Dendritic cell treated with granulocyte-macrophage colony-stimulating factor and Interleukin-4, amounts not matched to agents 40 ng/mL and 50 ng/mL, for 4 days (primary cell): ENCODE data around the gene FIBCD1.
"Not testable (repeated sequence)": the region's sequence is repeated elsewhere in the genome, so short reads cannot be mapped to it uniquely, and the experiment has no call there.

Experiments used
- H3K27ac Mint-ChIP-seq: one replicate; pipeline ENCODE4 v1.8.0; 2022; ENCODE audit warnings: mild to moderate bottlenecking, mixed read lengths
- H3K27me3 Mint-ChIP-seq: one replicate; pipeline ENCODE4 v1.8.0; 2022; ENCODE audit warnings: mild to moderate bottlenecking, mixed read lengths
- H3K36me3 Mint-ChIP-seq: one replicate; pipeline ENCODE4 v1.8.0; 2022; ENCODE audit warnings: low read depth, mixed read lengths
- H3K4me1 Mint-ChIP-seq: one replicate; pipeline ENCODE4 v1.8.0; 2022; ENCODE audit warnings: low read depth, mixed read lengths
- H3K4me3 Mint-ChIP-seq: one replicate; pipeline ENCODE4 v1.8.0; 2022; ENCODE audit warnings: mild to moderate bottlenecking, moderate library complexity, mixed read lengths
- H3K9me3 Mint-ChIP-seq: one replicate; pipeline ENCODE4 v1.8.0; 2022; ENCODE audit warnings: mixed read lengths
- intact Hi-C: fragments of 100-400 bp; cut with micrococcal nuclease; formaldehyde crosslinking; loops from one replicate; pipeline ENCODE4 v1.15.0; 2022

FIBCD1 gene

DNA sequence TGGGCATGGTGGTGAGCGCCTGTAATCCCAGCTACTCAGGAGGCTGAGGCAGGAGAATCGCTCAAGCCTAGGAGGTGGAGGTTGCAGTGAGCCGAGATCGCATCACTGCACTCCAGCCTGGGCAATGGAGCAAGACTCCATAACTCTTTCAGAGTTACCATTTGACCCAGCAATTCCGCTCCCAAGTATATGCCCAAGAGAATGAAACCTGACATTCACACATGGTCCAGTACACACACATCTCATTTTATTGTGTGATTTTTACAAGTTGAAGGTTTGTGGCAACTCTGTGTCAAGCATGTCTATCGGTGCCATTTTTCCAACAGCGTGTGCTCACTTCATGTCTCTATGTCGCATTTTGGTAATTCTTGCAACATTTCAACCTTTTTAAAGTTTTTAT lies 24.9 kb upstream of the FIBCD1 start:
- H3K4me3 Mint-ChIP-seq = no peak overlapping the region
- H3K9me3 Mint-ChIP-seq = peaks cover 4% of the 10 kb centered on the region
- intact Hi-C loops = no loop called here
- H3K27ac Mint-ChIP-seq = no peak overlapping the region
- H3K27me3 Mint-ChIP-seq = peaks cover 2% of the 10 kb centered on the region
- H3K36me3 Mint-ChIP-seq = no peaks in the 10 kb centered on the region
- H3K4me1 Mint-ChIP-seq = no peaks in the 10 kb centered on the region

DNA sequence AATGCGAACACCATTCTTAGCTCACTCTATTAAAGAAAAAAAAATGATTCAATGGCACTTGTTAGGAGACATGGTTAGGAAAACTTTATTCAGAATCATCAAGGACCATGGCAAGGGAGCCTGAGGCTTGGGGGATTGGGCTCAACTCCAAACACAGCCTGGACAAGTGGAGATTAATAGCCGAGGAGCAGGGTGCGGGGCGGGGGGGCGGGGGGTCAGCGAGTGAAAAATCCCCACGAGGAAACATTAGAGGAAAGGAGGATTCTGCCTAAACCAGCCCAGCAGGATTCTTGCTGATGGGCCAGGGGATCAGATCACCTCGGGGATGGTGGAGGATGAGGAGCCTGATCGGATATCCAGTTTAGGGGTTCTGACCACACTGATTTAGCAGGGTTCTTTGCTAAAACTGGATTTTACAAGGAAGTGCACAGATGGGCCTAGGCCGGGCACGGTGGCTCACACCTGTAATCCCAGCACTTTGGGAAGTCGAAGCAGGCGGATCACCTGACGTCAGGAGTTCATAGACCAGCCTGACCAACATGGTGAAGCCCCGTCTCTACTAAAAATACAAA lies 24.4 kb upstream of the FIBCD1 start:
- H3K9me3 Mint-ChIP-seq = peaks cover 9% of the 10 kb centered on the region
- H3K36me3 Mint-ChIP-seq = no peaks in the 10 kb centered on the region
- H3K27me3 Mint-ChIP-seq = peaks cover 2% of the 10 kb centered on the region
- no peaks in the 10 kb centered on the region for H3K4me1 Mint-ChIP-seq
- intact Hi-C loops = no loop called here
- no peak overlapping the region for H3K27ac Mint-ChIP-seq
- no peak overlapping the region for H3K4me3 Mint-ChIP-seq

DNA sequence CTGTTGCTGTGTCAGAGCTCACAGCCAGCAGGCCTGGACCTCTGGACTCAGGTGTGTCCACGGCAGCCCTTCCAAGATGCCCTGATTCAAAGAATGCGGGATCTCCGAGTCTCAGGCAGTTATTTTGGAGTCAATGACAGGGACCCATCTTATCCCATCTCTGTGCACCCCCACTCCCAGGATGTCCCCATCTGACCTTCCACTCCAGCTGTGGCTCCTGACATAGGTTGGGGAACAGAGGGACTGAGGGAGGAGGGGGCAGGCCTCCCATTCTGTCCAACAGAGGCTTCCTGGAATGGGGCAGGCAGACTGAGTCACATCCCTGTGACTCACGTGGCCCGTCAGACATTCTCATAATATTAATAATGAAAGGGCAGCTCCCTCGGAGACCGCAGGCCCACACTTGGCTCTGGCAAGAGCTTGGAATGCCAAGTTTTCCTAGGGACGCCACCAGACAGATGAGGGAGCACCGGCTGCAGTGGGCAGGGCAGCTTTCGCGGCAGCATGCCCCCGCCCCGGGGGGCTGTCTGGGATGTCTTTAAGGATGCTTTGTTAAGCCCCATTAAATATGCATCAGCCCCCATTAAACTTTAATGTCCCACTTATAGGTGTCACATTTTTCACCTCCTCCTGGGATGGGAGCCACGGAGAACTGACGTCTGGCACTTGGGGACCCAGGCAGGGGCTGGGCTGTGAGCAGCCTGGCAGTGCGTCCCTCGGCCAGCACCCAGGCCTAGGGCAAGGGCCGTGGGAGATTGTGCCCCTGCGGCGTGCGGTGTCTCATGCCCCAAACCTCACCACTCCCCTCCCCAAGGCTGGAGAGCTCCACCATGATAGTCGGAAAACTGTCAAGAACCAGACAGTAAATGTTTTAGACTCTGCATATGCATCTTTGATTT lies 23.6 kb upstream of the FIBCD1 start:
- H3K4me3 Mint-ChIP-seq = no peak overlapping the region
- H3K36me3 Mint-ChIP-seq = no peaks in the 10 kb centered on the region
- no peak overlapping the region for H3K27ac Mint-ChIP-seq
- no peaks in the 10 kb centered on the region for H3K4me1 Mint-ChIP-seq
- peaks cover 2% of the 10 kb centered on the region for H3K27me3 Mint-ChIP-seq
- H3K9me3 Mint-ChIP-seq = peaks cover 9% of the 10 kb centered on the region
- intact Hi-C loops = no loop called here

DNA sequence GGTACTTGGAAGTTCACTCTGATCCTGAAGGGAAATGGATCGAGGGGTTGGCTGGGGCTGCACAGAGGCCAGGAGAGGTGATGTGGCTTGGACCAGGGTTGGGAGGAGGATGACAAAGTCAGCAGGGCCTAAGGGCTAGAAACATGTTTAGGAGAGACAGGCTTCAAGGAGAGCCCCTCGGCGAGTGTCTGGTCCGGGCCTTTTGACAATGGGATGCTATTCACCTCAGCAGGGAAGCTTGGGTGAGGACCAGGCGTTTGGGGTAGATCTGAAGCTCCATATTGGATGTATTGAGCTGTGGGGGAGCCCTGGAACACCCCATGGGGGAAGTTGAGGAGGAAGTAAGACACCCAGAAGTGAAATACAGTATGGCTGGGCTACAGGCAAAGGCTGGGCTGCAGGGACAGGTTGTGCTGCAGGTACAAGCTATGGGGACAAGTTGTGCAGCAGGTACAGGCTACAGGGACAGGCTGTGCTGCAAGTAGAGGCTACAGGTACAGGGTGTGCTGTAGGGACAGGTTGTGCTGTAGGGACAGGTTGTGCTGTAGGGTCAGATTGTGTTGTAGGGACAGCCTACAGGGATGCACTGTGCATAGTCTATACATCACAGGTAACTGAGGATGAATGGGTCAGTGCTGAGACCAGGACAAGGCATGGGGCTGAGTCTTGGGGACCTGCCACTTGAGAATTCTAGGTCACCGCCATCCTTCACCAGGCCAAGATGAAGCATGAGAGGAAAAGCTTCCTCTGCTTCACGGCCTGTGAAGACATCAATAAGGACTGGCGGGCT lies 22.7 kb upstream of the FIBCD1 start:
- Mint-ChIP-seq H3K36me3 (no peaks in the 10 kb centered on the region), H3K27ac (no peak overlapping the region), H3K27me3 (peaks cover 2% of the 10 kb centered on the region), H3K9me3 (peaks cover 9% of the 10 kb centered on the region), H3K4me1 (no peaks in the 10 kb centered on the region), H3K4me3 (no peak overlapping the region)
- intact Hi-C loops = no loop called here

GRCh38 chr9:130960522-130961378 lies 21.7 kb upstream of the FIBCD1 start:
- intact Hi-C loops = no loop called here
- H3K4me1 Mint-ChIP-seq = no peaks in the 10 kb centered on the region
- H3K9me3 Mint-ChIP-seq = peaks cover 9% of the 10 kb centered on the region
- H3K27me3 Mint-ChIP-seq = peaks cover 2% of the 10 kb centered on the region
- H3K4me3 Mint-ChIP-seq = no peak overlapping the region
- H3K36me3 Mint-ChIP-seq = no peaks in the 10 kb centered on the region
- H3K27ac Mint-ChIP-seq = no peak overlapping the region

DNA sequence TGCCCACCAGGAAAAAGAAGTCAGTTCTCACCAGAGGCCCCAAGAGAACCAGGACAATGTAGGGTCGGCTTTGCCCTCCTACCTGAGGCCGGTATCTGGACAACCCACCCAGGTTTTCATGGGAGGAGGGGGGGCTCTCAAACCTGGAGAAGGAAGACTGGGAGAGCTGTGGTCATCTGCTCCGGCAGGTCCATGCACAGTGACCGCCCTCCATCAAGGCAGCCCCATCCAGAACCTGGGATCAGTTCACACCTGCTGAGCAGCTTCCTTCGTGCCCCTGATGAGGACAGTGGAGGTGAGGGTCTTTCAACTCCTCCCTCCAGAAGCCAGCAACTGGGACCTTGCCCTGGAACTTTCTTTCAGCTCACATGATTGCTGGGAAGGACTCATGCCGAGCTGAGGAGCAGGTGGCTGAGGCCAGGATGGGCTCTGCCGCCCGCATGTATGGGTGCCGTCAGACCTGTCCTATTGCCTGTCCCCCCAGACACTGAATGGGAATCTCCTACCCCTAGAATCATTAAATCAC lies 20.8 kb upstream of the FIBCD1 start:
- intact Hi-C loops = no loop called here
- H3K36me3 Mint-ChIP-seq = no peaks in the 10 kb centered on the region
- no peak overlapping the region for H3K27ac Mint-ChIP-seq
- no peaks in the 10 kb centered on the region for H3K4me1 Mint-ChIP-seq
- H3K4me3 Mint-ChIP-seq = no peak overlapping the region
- H3K9me3 Mint-ChIP-seq = peaks cover 9% of the 10 kb centered on the region
- peaks cover 2% of the 10 kb centered on the region for H3K27me3 Mint-ChIP-seq

DNA sequence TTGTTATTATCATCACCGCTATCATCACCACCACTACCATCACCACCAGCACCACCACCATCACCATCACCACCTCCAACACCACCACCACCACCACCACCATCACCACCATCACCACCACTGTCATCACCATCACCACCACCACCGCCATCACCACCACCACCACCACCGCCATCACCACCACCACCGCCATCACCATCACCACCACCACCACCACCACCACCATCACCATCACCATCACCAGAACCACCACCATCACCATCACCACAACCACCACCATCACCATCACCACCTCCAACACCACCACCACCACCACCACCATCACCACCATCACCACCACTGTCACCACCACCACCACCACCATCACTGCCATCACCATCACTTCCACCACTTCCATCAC lies 19.5 kb upstream of the FIBCD1 start:
- H3K9me3 Mint-ChIP-seq, H3K27ac Mint-ChIP-seq, H3K36me3 Mint-ChIP-seq, intact Hi-C loops, H3K4me3 Mint-ChIP-seq, H3K27me3 Mint-ChIP-seq, H3K4me1 Mint-ChIP-seq: not testable (repeated sequence)

DNA sequence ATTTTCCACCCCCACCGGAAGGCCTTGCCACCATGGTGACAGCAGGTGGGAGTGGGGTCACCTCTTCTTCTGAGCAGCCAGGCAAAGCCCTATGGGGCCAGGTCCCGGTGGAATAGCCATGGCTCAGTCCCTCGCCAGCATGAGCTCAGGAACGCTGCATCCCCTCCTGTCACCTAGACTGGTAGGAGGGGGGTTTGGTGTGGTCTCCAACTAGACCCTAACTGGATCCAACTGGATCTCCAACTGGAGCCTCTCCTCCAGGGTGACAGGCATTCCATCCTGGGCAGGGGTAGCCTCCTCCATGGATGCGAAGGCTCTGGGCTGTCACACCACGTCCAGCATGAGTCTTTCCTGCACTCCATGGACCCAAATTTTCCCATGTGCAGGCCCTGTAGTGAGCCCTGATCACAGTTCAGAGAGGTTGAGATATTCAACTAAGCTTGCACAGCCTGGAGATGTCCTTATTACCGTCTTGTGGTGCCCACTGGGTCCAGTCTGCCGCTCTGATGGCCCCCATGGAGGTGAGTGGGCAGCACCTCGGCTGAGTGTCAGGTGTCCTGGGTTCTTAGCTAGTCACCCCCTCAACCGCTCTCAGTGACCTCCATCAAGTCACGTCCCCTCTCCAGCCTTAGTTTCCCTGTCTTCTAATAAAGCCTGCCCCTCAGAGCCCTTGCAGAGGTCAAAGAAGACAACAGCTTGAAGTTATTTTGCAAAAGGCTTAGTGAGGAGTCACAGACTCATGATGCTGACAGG lies 18.6 kb upstream of the FIBCD1 start:
- Mint-ChIP-seq H3K4me3 (no peak overlapping the region), H3K27ac (no peak overlapping the region), H3K9me3 (peaks cover 9% of the 10 kb centered on the region), H3K27me3 (peaks cover 2% of the 10 kb centered on the region), H3K36me3 (no peaks in the 10 kb centered on the region), H3K4me1 (no peaks in the 10 kb centered on the region)
- intact Hi-C loops = no loop called here

DNA sequence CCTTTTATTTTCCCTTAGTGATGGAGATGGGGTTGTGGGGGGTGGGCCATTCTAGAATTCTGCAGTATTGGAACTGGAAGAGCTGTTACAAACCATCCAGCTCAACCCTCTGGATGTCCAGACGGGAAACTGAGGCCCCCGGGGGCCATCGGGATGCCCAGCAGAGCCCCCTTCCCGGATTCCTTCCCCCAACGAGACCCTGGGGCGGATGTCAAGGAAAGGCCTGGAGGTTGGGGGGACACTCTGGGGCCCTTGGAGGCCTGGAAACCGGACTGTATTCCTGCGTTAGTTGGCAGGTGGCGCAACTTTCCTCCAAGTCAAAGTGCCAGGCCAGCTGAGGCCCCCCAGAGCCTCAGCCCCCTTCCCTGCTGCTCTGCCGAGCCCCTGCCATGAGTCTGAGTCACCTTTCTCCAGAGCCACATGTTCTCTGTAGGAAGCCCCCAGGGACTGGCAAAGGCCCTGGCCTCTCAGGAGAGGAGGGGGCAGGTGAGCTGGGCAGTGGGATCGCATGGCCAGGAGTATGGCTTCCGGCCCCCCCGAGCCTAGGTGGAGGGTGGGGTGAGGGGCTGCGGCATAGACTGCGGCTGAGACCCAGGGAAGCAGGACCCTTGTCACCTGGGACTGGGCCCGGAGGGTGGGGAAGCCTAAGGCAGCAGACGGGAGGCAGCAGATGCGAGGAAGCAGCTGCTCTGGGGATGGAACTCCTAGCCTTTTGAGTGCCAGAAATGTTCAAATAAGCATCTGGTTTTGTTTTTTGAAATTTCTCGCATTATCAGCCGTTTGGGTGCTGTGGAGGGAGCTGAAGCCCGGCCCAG lies 17.8 kb upstream of the FIBCD1 start:
- intact Hi-C loops = no loop called here
- no peaks in the 10 kb centered on the region for H3K4me1 Mint-ChIP-seq

DNA sequence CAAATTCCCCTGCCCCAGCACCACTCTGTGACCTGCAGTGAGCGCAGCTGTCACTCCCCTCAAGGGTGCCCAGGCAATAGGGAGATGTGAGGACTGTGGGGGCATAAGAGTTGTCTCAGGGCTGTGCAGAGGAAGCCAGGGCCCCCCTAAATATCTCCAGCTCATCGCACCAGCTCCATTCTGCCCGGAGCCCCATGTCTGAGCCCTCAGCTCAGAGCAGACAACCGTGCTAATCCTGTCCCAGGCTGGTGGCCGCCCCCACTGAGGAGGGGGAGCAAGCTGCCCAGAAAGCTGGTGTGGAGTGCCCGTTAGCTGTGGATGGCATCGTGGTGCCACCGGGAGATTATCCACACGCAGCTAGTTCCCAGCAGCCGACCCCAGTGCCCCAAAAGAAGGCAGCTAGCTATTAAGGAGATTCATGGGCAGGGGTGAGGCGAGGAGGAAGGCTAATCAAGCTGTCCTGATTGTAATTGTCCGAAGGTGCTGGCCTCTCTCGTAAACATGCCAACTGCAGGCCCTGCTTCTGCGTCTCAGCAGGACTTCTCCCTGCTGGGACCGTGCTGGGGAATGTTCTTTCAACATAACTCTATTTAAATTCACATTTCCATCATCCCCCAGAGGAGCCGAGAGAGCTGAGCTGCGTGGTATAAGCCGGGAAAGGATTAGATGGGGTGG lies 17.0 kb upstream of the FIBCD1 start:
- Mint-ChIP-seq H3K4me3 (no peak overlapping the region), H3K4me1 (no peaks in the 10 kb centered on the region), H3K36me3 (no peaks in the 10 kb centered on the region), H3K27ac (no peak overlapping the region), H3K27me3 (peaks cover 3% of the 10 kb centered on the region), H3K9me3 (peaks cover 9% of the 10 kb centered on the region)
- intact Hi-C loops = no loop called here

More for the DNA sequence above, 17.8 kb upstream of the FIBCD1 start:
- Mint-ChIP-seq H3K27me3 (peaks cover 3% of the 10 kb centered on the region), H3K27ac (no peak overlapping the region), H3K36me3 (no peaks in the 10 kb centered on the region), H3K4me3 (no peak overlapping the region), H3K9me3 (peaks cover 9% of the 10 kb centered on the region)

- H3K9me3 Mint-ChIP-seq, H3K4me3 Mint-ChIP-seq, H3K36me3 Mint-ChIP-seq, H3K27ac Mint-ChIP-seq, H3K4me1 Mint-ChIP-seq, intact Hi-C loops, H3K27me3 Mint-ChIP-seq: not testable (repeated sequence)
These were observed 15.9 kb upstream of the FIBCD1 start for GRCh38 chr9:130954925-130955324.

GRCh38 chr9:130954317-130954716 lies 15.3 kb upstream of the FIBCD1 start:
- H3K27ac Mint-ChIP-seq = no peak overlapping the region
- no peak overlapping the region for H3K4me3 Mint-ChIP-seq
- peaks cover 9% of the 10 kb centered on the region for H3K27me3 Mint-ChIP-seq
- H3K9me3 Mint-ChIP-seq = peaks cover 9% of the 10 kb centered on the region
- no peaks in the 10 kb centered on the region for H3K4me1 Mint-ChIP-seq
- intact Hi-C loops = no loop called here
- H3K36me3 Mint-ChIP-seq = no peaks in the 10 kb centered on the region
